NOMO-1 (cell line): ENCODE results near the gene C9orf78.
"Not testable (repeated sequence)": the region's sequence is repeated elsewhere in the genome, so short reads cannot be mapped to it uniquely, and the experiment has no call there.

Experiments used
- DNase-seq, 2 experiments: peaks; one replicate each; lab custom pipeline; 2025; ENCODE audit not compliant: unreplicated experiment in 2 of 2; lab: John Stamatoyannopoulos, UW

Gene C9orf78

DNA sequence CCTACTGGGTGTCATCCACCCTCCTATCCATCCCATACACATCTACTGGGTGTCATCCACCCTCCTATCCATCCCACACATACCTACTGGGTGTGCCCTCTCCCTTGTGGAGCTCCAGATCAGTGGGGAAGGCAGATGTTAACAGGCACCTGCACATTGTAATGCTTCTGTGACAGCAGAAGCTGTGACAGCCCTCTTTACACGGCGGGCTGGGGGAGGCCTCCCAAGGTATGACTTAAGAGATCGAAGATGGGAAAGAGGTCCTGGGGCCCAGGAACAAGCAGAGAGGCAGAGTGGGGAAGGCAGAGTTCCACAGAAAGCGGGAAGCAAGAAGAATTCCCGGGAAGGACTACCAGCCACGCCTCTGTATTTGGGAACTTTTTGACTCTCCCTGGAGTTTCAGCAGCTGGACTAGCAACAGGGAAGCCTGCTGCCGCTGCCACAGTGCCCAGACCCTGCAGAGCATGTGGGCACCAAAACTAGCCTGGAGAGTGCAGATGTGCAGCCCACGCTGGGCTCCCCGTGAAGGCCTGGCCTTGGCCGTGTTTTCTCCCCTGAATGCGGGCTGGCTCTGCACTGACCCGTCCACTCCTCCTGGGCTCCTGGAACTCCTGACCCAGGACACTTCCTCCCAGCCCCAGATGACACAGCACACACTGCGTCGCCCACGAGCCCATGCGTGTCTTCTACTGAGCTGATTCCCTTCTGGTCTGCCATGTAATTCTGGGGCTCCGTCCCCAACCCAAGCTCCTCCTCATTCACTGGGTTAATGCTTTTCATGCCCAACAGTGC is 20.4 kb downstream of the C9orf78 start:
- no peak for DNase-seq

DNA sequence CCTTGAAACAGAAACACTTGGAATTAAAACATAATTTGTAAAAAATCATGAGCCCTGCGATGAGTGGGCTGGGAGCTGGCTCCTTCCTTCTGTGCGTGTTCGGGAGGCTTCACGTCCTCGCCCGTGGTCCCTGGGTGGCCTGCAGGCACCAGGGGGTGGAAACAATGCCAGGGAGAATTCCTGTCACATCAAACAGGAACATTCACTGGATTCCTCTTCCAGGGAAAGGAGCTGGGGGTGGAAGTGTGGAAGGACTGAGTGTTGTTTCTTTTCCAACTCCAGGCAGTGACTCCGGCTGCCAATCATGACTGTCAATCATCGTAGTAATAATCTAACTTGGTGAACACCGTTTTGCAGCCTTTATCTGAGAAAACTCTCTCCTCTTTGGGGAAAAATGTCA is 21.4 kb downstream of the C9orf78 start:
- no peak for DNase-seq

DNA sequence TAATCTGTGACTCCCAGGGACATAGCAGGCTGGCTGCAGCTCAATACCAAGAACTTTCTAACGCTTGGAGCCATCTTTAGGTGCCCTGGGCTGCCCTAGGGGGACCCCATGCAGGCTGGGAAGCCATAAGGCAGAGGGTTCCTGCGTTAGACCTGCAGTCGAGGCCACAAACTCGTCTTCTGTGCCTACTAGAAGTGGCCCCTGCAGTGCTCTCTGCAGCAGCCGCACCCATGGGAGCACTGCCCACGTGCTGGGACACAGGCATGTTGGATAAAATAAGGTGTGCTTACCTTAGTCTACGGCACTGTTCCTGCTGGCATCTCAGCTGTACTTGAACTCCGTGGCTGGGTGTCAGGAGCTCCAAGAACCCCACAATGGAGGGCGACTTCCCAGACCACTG is 22.7 kb downstream of the C9orf78 start:
- no peak for DNase-seq

DNA sequence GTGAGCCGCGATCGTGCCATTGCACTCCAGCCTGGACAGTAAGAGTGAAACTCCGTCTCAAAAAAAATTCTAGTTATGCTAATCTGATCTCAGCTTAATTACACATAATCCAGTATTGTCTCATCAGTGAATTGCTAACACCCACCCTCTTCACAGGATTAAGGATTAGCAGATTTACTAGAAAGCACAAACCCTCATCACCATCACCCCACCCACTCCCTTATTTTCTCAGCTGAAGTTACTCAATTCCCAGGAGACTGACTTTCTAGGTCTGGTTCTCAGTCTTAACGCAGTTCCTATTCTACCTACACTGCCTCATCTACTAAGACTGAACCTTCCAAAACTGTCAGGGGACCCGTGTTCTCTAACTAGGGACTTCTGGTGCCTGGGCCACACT is 23.1 kb downstream of the C9orf78 start:
- no peak for DNase-seq

DNA sequence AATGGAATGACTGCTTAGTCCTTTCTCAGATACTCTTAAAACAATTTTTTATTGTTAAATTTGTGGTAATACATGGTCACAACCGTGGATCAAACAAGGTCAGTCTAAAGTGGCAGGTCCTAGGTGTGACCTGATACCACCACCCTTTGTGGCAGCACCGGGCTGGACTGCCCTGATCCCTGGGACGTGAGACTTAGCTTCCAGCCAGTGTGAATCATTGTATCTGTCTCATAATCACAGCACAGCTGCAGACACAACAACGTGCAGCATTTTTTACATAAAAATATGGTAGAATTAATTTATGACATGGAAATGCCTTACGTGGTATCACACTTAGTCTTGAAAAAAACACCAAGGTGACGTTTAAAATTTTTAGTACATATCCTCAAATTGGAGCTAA is 24.3 kb downstream of the C9orf78 start:
- DNase-seq, result no peak

DNA sequence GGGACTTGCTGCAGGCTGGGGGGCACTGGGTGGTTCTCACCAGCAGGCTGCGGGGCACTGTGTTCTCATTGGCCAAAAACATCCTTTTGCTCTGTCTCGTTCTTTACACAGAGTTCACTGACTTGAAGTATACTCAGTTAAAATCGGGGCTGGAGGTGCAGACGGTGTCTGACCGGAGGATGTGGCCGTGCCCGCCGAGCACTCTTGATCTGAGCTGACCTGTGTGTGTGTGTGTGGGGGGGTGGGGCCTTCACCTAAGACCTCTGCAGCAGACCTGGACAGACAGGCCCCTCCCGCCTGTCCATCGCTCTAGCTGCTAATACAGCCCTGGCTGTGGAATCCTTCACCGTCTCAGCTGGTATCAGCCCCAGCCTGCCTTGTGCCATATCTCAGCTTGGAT is 25.0 kb downstream of the C9orf78 start:
- no peak for DNase-seq

DNA sequence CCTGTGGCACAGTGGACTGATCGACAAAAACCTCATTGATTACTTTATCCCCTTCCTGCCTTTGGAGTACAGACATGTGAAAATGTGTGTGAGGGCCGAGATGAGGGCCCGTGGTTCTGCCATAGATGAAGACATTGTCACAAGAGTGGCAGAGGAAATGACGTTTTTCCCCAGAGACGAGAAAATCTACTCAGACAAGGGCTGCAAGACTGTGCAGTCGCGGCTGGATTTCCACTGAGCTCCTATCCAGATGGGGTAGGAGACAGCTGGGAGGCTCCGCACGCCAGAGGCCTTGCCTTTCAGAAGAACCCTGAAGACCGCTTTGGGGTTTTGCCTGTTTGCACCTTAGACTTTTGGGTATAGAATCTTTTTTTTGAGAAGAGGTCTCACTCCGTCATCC is 25.7 kb downstream of the C9orf78 start:
- no peak for DNase-seq

DNA sequence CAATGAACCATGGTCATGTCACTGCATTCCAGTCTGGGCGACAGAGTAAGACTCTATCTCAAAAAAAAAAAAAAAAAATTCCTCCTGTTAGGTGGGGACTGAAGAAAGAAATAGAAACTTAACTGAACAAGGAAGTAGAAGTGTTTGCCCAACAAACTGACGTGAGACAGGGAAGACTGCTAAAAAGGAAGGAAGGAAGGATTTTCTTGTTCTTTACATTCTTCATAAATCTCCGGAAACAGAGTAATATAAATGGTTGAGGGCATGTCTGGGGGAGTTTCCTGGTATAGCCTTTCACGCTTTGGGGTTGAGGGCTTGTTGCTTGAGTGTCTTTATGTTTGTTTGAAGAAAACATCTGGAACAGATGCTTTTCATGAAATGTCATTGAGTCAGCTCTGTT is 29.0 kb downstream of the C9orf78 start:
- peak in 1 of 2 experiments; percentile 60 for DNase-seq

DNA sequence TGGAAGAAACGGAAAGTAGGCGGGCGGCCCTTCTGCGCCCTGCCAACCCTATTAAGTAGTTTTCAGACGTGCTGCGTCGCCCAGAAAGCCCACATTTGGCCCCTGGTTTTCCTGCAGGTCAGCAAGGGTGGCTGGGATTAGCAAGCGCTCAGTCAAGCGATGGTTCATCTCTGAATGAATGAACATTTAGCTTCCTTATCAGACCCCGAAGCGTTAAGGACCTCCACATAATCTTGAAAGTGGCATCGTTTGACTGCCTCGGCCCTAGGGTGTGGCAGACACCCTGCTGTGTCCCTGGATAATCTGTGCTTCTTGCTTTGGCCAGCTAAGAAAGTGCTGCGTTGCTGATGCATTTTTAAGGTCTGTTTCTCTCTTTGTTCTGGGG is 31.4 kb downstream of the C9orf78 start:
- DNase-seq, result no peak

DNA sequence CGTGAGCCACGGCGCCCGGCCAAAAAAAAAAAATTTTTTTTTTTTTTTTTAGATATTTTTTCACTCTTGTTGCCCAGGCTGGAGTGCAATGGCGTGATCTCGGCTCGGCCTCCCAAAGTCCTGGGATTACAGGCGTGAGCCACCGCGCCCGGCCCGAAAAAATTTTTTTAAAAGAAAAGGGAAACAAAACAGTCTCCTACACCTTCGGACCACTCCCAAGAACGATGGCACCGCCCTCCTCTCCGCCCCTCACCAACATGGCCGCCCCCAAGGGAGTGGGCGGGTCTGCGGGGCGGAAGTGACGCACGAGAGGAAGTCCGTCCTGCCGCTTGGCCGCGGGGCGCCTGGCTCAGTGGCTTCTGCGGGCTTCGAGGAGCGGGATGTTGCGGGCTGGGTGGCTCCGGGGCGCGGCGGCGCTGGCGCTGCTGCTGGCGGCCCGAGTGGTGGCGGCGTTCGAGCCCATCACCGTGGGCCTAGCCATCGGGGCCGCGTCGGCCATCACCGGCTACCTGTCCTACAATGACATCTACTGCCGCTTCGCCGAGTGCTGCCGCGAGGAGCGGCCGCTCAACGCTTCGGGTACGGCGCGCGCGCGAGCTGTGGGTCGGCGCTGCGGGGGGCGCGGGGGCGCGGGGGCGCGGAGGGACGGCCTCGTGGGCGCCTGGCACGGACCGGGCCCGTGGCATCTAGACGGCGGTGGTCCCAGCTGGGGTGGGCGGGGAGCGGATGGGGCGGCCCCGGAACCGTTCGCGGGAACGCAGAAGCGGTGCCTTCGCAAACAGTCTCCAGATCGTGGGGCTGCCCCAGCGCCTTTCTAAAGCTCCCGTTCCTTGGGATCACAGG is 32.0 kb downstream of the C9orf78 start, which contains the start of gene TOR1B:
Gene TOR1B (plus strand): TSS at position 352 of the 843 bp plus-strand sequence. CDS start 29 bp downstream, at position 381.
- DNase-seq, result peak; percentile 76 to 86

DNA sequence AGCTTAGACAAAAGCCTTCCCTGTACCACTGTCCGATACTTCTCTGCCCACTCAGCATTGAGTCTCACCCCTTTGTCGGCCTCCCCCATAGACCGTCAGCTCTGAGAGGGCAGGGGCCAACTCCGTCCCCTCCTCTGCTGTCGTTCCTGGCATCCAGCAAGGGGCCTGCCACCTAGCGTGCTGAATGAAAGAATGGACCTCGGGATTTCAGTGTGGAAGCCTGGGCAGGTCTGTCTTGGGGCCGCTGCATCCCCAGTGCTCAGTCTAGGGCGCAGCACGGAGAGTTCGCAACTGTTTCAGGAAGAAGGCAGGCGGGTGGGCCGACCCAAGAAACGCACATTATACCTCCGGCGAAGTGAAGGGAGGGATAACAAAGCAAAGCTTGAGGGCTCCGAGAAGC is 33.6 kb downstream of the C9orf78 start:
- no peak for DNase-seq

DNA sequence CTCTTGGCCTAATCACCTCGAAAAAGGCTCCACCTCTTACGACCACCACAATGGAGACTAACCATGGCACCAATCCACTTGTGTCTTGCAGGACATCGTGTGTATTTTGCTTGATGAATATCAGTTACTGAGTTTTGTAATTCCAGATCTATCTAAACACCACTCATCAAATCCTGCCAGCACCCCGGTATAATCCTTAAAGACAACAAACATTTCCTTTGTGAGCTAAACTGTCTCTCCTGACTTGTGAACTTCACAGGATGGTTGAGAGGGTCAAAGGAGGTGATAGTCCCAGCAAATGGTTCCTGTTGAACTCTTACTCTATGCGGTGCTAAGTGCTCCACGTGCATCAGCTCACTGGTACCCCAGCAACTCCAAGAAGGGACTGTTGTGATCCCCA is 36.1 kb downstream of the C9orf78 start:
- no peak for DNase-seq

DNA sequence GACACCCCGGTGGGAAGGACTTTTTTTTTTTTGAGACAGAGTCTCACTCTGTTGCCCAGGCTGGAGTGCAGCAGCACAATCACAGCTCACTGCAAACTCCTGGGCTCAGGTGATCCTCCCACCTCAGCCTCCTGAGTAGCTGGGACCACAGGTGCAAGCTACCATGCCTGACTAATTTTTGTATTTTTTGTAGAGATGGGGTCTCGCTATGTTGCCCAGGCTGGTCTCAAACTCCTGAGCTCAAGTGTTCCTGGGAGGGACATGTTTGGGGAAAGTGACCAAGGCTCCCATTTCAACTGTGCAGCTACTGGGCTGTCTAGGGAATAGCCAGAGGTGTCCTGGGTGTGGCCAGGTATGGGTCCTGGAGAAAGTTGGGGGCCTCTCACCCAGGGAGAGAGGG is 39.0 kb downstream of the C9orf78 start:
- DNase-seq, result not testable (repeated sequence)

DNA sequence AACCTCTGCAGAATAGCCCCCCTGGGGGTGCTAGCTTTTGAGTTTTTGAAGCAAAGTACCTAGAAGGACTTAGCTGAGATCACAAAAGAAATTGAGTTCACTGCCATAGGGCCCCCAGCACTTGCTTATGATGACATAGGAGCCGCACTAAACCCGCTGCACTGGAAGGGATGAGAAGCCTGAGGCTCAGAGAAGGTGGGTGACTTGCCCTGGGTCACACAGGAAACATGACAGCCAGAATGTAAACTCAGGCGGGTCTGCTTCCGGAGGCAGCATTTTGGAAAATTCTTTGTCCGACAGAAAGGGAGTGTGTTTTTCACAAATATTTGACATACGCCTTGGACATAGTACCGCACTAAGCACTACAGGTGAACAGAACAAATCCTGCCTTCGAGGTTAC is 40.5 kb downstream of the C9orf78 start:
- DNase-seq, result no peak

DNA sequence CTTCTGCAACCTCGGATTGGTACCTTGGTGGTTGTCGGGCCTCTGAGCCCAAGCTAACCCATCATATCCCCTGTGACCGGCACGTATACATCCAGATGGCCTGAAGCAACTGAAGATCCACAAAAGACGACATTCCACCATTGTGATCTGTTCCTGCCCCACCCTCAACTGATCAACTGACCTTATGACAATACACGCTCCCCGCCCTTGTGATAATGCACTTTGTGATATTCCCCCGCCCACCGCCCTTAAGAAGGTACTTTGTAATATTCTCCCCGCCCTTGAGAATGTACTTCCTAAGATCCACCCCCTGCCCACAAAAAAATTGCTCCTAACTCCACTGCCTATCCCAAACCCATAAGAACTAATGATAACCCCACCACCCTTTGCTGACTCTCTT is 48.6 kb downstream of the C9orf78 start:
- DNase-seq, result no peak

DNA sequence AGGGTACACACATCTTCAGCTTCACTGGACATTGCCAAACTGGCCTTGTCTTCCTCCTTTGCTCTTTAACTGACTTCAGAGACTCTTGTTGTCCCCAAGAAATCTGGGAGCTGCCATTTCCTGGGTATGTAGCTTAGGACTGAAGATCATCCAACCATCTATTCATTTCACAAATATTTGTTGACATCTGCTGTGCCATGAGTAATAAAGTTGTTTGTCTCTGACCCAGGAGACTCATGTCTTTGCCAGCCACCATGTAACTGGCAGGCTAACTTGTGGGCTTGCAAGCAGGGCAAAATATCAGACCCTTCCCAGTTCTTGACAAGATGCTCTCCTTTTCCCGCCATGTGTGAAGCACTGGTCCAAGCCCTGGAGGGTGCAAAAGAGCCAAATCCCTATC is 49.2 kb downstream of the C9orf78 start:
- no peak for DNase-seq

DNA sequence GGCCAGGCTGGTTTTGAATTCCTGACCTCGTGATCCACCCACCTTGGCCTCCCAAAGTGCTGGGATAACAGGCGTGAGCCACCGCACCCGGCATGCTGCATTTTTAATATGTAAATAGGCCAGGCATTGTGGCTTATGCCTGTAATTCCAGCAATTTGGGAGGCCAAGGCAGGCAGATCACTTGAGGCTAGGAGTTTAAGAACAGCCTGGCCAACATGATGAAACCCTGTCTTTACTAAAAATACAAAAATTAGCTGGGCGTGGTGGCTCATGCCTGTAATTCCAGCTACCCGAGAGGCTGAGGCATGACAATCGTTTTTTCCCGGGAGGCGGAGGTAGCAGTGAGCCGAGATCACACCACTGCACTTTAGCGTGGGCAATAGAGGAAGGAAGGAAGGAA is 50.1 kb downstream of the C9orf78 start:
- not testable (repeated sequence) for DNase-seq

DNA sequence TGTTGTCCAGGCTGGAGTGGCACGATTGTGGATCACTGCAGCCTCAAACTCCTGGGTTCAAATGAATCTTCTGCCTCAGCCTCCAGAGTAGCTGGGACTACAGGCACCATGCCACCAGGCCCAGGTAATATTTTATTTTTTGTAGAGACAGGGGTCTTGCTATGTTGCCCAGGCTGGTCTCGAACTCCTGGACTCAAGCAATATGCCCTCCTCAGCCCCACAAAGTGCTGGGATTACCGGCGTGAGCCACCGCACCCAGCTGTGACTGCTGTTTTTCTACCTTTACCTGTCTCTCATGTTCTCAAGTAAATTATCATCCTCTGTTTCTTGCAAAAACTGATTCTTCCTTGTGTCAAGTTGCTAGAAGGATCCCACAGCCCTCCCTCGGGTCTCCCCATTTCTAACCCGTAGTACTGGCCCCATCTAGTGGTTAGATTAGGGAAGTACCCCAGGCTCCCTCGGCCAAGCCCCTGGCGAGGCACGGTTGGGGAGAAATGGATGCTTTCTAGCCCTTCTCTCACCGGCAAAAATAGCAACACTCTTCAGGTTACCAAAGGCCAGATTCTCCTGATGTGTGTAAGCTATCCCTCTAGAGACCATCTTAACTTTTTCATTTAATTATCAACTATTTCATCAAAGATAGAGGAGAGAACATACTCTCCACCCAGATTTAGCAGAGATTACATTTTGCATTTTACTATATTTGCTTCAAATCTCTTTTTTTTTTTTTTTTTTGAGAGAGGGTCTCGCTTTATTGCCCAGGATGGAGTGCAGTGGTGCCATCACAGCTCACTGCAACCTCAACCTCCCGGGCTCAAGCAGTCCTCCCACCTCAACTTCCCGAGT is 51.3 kb downstream of the C9orf78 start:
- DNase-seq, result peak; percentile 59 to 73

DNA sequence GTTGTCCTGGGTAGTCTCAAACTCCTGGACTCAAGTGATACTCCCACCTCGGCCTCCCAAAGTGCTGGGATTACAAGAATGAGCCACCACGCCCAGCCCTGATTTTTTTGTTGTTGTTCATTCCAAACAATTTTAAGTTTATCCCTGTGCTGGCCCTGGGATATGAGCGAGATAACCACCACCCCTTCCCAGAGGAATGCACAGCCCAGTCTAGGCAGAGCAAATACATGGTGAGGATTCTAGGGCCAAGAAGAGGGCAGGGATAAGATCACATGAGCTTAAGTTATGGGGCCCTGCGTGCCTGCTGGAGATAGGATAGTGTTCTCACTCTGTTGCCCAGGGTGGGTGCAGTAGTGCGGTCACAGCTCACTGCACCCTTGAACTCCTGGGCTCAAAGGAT is 53.1 kb downstream of the C9orf78 start:
- no peak for DNase-seq

DNA sequence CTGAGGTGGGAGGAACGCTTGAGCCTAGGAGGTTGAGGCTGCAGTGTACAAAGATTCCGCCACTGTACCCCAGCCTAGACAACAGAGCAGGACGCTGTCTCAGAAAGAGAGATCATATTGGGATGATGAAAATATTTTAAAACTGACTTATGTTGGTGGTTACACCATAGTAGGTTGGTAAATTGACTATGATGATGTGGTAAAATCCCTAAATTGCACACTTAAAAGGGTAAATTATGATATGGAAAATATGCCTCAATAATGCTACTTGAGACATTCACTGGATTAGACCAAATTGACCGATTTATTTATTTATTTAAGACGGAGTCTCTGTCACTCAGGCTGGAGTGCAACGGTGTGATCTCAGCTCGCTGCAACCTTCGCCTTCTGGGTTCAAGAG is 53.9 kb downstream of the C9orf78 start:
- no peak for DNase-seq

DNA sequence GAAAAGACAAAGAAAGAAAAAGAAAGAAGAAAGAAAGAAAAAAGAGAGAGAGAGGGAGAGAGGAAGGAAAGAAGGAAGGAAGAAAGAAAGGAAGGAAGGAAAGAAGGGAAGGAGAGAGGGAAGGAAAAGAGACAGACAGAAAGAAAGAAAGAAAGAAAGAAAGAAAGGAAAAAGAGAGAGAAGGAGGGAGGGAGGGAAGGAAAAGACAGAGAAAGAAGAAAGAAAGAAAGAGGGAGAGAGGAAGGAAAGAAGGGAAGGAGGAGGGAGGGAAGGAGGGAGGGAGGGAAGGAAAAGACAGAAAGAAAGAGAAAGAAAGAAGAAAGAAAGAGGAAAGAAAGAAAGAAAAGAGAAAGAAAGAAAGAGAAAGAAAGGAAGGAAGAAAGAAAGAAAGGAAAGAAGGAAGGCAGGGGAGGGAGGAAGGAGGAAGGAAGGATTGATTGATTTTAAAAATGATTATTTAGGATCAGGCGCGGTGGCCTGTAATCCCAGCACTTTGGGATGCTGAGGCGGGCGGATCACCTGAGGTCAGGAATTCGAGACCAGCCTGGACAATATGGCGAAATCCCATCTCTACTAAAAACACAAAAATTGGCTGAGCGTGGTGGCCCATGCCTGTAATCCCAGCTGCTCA is 55.4 kb downstream of the C9orf78 start:
- DNase-seq, result no peak
